GM12873 (cell line): ENCODE measurements around the gene C16orf82.

Source experiments
- CTCF ChIP-seq: IDR thresholded peaks from 2 replicates; pipeline ENCODE4 v1.5.1; 2012; ENCODE audit warnings: low read depth, mild to moderate bottlenecking, moderate library complexity, low read length, control low read depth; ENCODE audit not compliant: insufficient read depth; ENCODE audit errors: missing control alignments

Gene C16orf82

DNA sequence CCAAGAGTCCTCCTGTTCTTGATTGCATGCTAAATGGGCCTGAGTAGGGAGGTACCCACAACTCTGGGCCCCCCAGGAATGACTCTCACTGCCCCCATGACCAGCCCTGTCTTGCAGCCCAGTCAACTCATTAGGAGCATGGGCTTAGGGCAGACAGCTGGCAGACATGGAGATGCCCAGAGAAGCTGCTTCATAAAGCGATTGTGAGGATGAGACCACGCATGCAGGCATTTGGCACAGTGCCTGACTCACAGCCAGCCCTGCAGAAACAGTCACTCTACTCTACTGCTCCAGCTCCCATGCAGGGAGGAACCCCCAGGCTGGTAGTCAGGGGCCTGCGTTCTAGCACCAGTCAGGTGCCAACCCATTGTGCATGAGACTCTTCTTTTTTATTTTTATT lies 8.4 kb upstream of the C16orf82 start:
- no peak for TF ChIP-seq CTCF

DNA sequence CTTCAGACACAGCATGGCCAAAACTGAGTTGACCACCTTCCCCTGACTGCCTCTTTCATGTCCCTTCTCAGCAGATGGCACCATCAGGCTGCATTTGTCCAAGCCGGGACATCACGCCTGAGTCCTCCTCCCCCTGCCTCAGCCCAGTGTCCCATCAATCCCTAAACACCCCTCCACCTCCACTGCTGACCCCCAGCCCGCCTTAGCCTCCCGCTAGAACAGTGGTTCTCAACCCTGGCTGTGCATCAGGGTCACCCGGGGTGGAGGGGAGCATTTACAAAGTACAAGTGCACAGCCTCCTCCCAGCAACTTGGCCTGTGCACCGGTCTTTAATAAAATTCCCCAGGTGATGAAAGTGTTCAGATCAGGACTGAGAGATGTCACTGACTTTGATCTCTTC lies 4.0 kb downstream of the C16orf82 start:
- no peak for TF ChIP-seq CTCF

DNA sequence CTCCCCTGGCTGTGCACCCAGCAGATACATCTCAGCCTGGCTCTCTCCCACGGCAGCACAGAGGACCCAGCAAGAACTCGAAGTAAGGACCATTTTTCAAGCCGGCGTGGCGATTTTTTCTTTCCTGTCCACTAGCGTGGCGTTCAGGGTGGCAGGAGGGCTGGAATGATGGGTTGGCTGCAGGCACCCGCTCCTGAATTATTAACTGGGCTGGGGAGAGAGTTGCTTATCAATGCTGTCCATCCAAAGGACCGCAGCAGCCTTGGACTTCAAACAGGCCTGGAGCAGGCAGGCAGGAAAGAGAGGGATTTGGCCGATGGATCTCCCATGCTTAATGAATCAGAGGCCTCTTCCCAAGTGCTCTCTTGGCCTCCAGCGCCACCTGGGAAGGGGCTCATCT lies 7.0 kb downstream of the C16orf82 start:
- TF ChIP-seq CTCF = no peak

DNA sequence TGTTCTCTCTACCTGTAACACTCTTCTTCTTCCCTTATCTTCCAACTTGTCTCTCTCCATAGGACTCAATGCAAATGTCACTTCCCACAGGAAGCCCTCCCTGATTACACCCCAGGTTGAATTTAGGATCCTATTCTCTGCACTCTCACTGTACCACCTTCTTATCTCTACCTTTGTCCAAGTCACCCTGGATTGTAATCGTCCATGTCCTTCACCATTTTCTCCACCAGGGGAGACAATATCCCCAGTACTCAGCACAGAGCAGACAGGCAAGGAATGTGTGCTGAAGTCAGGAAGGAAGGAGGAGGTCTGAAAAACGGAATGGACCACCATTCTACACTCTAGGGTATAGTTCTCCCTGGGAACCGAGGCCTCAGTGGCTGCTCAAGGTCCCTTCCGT lies 14.2 kb downstream of the C16orf82 start:
- peak; percentile 60 for TF ChIP-seq CTCF

DNA sequence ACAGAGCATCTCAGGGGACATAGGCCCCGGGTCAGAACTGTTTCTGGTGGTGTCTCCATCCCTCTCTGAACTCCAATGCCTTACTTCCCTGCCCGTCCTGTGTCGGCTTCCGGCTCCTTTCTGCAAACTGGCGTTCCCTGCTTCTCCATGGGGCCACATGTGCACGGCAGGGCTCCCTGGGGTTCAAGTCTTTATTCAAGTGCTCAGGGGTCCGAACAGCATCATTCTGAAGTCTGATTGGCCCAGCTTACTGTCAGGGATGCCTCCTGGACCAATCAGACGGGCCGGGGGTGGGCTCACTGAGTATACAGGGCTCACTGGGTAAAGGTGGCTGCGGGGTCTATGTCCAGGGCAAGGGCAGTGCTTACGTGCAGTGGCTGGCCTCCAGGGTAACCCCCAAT lies 17.1 kb downstream of the C16orf82 start:
- TF ChIP-seq CTCF = no peak

GRCh38 chr16:27084307-27085028 lies 17.7 kb downstream of the C16orf82 start:
- no peak for TF ChIP-seq CTCF

DNA sequence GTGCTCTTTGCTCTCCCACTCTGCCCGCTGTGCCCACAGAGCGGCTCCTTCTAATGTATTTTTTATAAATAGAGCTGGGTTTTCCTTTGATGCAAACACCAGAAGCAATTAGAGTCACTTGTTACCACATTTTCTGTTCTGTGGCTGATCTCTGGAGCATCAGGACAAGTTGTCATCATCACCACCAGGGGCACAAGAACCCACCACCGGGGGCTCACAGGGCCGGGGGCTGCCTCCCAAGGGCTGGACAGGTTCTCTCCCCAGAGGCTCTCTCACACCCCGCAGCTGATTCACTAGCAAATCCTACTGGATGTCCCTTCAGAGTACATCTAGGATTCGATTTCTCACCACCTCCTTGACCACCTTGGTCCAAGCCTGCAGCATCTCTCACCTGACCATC lies 18.5 kb downstream of the C16orf82 start:
- peak; percentile 2 for TF ChIP-seq CTCF

DNA sequence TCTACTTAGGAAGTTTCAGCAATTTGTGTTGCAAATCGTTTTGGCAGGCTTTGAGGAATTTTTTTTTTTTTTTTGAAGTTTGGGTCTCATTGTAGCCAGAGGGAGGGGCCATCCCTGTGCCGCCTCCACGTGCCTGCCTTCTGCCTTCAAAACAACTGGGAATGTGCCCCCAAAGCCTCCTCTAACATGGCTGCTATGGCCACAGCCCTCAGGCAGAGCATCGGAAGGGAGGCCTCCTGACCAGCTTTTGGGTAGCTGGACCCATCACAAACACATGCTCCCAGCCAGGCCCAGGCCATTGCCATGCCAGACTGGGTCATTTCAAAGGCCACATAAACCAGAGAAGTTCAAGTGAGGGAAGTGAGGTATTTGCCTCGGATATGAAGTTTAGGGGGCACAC lies 21.5 kb downstream of the C16orf82 start:
- TF ChIP-seq CTCF = no peak
